HG03432 (cell line): ENCODE data around the gene CLBA1.
"Not testable (repeated sequence)": the region's sequence is repeated elsewhere in the genome, so short reads cannot be mapped to it uniquely, and the experiment has no call there.

Experiments used
- ATAC-seq: cut with Tn5 transposase; IDR thresholded peaks from one replicate; pipeline ENCODE4 v1.9.1; 2021; ENCODE audit warnings: mild to moderate bottlenecking, moderate library complexity; ENCODE audit not compliant: unreplicated experiment

The CLBA1 gene

GRCh38 chr14:104947881-104948735 lies 37.5 kb upstream of the CLBA1 start:
- ATAC-seq = not testable (repeated sequence)

DNA sequence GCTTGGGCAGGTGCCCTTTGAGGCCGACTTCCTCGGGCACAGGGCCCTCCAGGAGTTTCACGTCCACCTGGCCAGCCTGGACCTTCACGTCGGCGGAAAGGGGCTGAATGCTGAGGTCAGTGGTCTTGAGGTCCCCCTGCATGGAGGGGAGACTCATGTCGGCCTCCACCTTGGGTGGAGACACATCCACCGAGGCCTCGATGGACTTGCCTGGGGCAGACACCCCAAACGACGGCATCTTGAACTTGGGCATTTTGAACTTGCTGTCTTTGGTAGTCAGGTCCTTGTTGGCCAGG lies 36.9 kb upstream of the CLBA1 start:
- ATAC-seq = no peak

DNA sequence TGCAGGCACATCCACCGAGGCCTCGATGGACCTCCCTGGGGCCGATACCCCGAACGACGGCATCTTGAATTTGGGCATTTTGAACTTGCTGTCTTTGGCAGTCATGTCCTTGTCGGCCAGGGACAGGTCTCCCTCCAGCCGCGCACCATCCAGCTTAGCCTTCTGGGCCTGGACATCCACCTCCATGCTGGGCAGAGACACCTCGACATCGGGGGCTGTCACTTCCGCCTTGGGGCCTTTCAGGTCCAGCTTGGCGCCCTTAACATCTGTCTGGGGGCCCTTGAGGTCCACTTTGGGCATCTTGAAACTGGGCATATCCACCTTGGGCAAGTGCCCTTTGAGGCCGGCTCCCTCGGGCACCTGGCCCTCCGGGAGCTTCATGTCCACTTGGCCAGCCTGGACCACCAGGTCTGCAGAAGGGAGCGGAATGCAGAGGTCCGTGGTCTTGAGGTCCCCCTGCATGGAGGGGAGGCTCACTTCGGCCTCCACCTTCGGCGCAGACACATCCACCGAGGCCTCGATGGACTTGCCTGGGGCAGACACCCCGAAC lies 36.1 kb upstream of the CLBA1 start:
- ATAC-seq = not testable (repeated sequence)

- ATAC-seq = no peak
Measured at GRCh38 chr14:104950021-104950420, 35.6 kb upstream of the CLBA1 start.

DNA sequence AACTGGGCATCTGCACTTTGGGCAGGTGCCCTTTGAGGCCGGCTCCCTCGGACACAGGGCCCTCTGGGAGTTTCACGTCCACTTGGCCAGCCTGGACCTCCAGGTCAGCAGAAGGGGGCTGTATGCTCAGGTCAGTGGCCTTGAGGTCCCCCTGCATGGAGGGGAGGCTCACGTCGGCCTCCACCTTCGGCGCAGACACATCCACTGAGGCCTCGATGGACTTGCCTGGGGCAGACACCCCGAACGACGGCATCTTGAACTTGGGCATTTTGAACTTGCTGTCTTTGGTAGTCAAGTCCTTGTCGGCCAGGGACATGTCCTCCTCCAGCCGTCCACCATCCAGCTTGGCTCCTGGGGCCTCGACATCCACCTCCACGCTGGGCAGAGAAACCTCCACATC lies 34.9 kb upstream of the CLBA1 start:
- ATAC-seq = not testable (repeated sequence)

DNA sequence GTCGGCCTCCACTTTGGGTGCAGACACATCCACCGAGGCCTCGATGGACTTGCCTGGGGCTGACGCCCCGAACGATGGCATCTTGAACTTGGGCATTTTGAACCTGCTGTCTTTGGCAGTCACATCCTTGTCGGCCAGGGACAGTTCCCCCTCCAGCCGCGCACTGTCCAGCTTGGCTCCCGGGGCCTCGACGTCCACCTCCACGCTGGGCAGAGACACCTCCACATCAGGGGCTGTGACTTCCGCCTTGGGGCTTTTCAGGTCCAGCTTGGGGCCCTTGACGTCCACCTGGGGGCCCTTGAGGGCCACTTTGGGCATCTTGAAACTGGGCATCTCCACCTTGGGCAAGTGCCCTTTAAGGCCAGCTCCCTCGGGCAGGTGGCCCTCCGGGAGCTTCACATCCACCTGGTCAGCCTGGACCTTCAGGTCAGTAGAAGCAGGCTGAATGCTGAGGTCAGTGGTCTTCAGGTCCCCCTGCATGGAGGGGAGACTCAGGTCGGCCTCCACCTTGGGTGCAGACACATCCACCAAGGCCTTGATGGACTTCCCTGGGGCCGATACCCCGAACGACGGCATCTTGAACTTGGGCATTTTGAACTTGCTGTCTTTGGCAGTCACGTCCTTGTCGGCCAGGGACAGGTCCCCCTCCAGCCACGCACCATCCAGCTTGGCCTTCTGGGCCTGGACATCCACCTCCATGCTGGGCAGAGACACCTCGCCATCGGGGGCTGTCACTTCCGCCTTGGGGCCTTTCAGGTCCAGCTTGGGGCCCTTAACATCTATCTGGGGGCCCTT lies 33.5 kb upstream of the CLBA1 start:
- not testable (repeated sequence) for ATAC-seq

- no peak for ATAC-seq
Measured at GRCh38 chr14:104953097-104953496, 32.5 kb upstream of the CLBA1 start.

- no peak for ATAC-seq
Measured at GRCh38 chr14:104953896-104954656, 31.5 kb upstream of the CLBA1 start.

- no peak for ATAC-seq
Measured at GRCh38 chr14:104954746-104955395, 30.7 kb upstream of the CLBA1 start.

- ATAC-seq = no peak
Measured at GRCh38 chr14:104955396-104955770, 30.2 kb upstream of the CLBA1 start.

DNA sequence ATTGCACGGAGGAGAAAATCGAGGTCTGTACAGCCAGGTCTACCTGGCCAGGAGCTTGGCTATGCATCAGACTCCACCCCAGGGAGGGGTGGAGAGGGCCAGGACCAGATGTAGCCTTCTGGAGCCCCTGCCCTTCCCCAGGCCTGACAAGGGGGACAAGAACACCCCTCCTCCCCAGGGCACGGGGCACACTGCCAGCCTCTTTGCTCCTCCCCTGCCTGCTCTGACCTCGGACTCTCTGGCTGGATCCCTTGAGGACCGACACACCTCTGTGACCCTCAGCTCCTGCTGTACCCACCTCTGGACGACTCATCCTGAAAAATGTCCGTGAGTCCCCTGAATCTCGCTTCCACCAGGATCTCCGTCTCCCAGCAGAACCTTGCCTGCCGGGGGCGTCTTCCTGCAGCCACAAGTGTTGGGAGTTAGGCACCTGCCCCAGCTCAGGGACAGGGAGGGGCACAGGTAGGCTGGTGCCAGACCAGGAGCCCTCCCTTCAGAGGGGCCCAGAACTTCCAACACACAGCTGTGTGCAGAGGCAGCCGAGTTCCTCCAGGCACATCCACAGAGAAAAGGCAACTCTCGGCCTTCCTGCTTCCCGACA lies 29.2 kb upstream of the CLBA1 start:
- no peak for ATAC-seq

DNA sequence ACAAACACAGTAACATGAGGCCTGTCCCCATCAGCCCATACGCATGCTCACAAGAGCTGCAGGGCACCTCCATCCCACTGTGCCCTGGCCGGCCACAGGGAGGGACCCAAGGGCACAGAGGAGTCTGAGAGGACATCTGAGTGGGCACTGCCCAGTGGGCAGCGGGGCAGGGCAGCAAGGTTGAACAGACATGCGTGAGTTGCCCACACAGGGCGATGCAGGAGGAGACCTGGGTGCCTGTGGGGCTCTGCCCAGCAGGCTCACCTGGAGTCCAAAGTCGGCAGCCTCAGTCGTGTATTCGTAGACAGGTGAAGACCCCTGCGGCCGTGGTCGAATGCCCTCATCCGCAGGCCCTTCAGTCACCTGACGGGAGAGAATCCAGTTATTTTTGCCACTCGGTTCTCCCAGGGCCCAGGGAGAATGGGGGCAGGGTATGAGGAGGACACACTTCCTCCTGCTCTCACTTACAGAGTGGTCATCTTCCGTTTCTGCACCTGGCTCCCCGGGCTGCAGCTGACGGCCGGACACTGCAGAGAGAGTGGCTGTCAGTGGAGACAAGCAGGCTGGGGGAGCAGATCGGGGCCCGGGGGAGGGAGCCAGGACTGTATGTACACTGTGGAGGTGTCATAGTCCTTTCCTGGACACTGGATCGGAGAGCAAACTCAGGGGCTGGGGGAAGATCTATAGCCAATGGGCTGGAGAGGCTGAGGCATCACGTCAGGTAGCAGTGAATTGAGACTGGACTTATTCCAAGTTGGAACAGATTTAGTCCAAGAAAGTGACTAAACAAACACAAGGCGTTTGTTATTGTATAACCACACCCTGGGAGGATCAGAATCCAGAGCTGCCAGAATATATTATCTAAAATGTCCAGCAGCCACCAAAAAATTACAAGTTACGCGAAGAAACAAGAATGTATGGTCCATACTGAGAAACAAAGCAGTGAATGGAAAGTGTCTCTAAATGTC lies 28.2 kb upstream of the CLBA1 start:
- ATAC-seq = no peak

DNA sequence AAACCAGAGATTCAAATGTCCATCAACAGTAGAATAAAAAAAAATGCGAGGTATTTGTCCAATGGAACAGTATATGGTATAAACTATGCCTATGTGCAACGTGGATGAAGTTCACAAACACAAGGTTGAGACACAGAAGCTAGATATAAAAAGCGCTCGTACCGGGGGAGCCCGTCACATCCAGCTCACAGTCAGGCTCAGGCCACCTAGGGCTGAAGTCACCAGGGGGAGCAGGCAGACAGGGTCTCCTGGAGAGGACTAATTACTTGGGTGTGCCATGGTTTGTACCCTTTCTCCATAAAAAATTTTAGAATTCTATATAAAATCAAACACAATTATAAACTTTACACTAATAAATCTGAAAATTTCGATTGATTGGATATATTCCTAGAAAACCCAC lies 21.0 kb upstream of the CLBA1 start:
- no peak for ATAC-seq

DNA sequence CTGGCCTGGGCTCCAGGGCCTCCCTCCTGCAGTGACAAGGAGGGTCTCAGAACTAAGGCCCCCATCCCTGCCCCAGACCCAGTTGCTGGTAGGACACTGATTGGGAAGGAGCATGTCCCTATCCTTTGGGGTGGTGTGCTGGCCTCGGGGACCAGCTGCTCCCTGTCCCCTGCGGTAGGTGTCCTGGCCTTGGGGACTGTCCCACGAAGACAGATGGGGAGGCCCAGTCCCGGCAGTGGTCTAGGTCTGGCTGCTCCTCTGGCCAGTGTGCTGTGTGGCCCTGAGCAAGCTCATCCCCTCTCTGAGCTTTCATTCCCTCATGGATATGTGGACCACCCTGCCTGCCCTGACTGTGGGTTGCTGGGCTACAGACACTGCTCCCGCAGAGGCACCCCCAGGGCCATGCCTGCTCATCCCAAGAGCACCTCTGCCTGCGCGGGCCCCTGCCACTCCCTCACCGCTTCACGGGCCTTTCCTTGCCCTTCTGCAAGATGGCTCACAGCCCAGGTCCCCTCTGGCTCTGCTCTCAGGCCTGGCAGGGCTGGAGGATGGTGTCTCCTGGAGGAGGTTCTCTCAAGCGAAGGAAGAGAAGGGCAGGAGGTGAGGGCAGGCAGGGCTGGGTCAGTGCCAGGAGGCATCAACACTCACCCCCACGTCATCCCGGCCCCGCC lies 19.9 kb upstream of the CLBA1 start:
- ATAC-seq = no peak

- no peak for ATAC-seq
Measured at GRCh38 chr14:104966261-104966865, 19.2 kb upstream of the CLBA1 start.

- no peak for ATAC-seq
Measured at GRCh38 chr14:104966981-104967385, 18.6 kb upstream of the CLBA1 start.

GRCh38 chr14:104967386-104968152 lies 18.0 kb upstream of the CLBA1 start:
- ATAC-seq = no peak

- ATAC-seq = no peak
Measured at GRCh38 chr14:104968153-104968527, 17.4 kb upstream of the CLBA1 start.
